Upper lobe of left lung (tissue), 4 donors: ENCODE measurements around the gene C1QC.

ENCODE experiments used
- CTCF ChIP-seq, 6 experiments: fragments of 450-650 bp in 4 of 6; fragments of 200-600 bp in 2 of 6; sonication (generic) in 2 of 6; IDR thresholded peaks; one replicate each; pipeline ENCODE4 v1.5.1; 2016 to 2019; ENCODE audit warnings: antibody characterized with exemption in 6 of 6
- EP300 ChIP-seq, 4 donors: sonication (generic); formaldehyde crosslinking; IDR thresholded peaks; one replicate each; pipeline ENCODE4 v1.5.1; 2017; ENCODE audit warnings: antibody characterized with exemption in 4 of 4, control low read depth in 2 of 4
- POLR2A ChIP-seq, 4 donors: fragments of 450-650 bp; IDR thresholded peaks; one replicate each; pipeline ENCODE4 v1.5.1; 2016 to 2017; ENCODE audit warnings: antibody characterized with exemption in 4 of 4, mild to moderate bottlenecking in 2 of 4
- POLR2AphosphoS5 ChIP-seq, 2 donors: sonication (generic); formaldehyde crosslinking; IDR thresholded peaks; one replicate each; pipeline ENCODE4 v1.5.1; 2017; ENCODE audit warnings: antibody characterized with exemption in 2 of 2

- TF ChIP-seq POLR2A (IDR thresholded peaks at IDR 0.05) (no peak), CTCF (IDR thresholded peaks at IDR 0.05) (no peak), EP300 (IDR thresholded peaks at IDR 0.05) (no peak), POLR2AphosphoS5 (IDR thresholded peaks at IDR 0.05) (no peak)
Measured at GRCh38 chr1:22643928-22644327, 495 bp downstream of the C1QC start.
